ENCODE data around the gene PDSS2.
"Not testable (repeated sequence)": the region's sequence is repeated elsewhere in the genome, so short reads cannot be mapped to it uniquely, and the experiment has no call there.

PDSS2 gene

GRCh38 chr6:107318100-107318736 is 141.1 kb downstream of the PDSS2 start:
- no peak for DNase-seq

- DNase-seq: no peak
Observed at GRCh38 chr6:107315114-107315513, 144.2 kb downstream of the PDSS2 start.

- no peak for DNase-seq
Observed at GRCh38 chr6:107314531-107314939, 144.8 kb downstream of the PDSS2 start.

DNA sequence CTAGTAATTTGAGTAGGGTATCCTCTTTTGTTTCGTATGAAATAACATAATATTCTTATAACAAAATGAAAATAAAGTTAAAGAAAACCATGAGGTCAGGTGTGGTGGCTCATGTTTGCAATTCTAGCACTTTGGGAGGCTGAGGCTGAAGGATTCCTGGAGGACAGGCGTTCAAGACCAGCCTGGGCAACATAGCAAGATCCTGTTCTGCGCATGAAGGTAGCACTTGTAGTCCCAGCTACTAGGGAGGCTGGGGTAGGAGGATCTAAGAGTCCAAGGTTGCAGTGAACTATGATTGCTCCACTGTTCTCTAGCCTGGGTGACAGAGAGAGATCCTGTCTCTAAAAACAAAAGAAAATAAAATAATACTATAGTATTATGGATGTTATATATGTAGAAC is 145.6 kb downstream of the PDSS2 start:
- no peak for DNase-seq

DNA sequence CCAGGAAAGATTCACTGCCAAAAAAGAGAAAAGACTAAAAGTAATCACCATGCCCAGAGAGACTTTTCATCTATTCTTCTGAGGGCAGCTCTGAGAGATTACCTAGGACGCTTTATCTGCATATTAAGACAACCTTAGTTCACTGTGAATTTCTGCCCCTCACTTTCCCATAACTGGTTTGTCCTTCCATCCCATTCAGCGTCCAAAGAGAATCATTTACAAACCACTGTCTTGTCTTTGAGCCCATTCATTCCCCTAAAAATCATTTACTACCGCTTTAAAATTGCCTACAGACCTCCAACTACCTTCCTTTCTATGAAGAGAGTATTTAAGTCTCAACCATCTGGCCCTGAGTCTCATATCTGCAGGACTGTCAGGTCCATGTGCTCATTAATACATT is 149.0 kb downstream of the PDSS2 start:
- no peak for DNase-seq

DNA sequence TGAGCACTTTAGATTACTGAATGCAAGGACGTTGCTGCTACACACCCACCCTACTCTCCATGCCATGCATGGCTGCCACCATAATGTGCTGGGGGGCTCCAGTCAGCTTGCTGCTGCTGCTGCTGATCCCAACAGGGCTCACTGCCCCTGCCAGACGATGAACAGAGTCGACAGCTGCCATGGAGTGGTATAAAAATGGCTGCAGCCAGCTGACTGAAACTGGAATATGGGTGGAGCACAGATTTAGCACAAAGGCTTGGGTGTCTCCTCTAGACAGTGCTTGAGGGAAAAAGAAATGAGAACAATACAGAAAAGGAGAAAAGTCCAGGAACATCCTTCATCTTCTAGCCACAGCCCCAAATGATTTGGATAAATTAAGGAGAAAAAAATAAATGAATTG is 150.7 kb downstream of the PDSS2 start:
- DNase-seq: no peak

DNA sequence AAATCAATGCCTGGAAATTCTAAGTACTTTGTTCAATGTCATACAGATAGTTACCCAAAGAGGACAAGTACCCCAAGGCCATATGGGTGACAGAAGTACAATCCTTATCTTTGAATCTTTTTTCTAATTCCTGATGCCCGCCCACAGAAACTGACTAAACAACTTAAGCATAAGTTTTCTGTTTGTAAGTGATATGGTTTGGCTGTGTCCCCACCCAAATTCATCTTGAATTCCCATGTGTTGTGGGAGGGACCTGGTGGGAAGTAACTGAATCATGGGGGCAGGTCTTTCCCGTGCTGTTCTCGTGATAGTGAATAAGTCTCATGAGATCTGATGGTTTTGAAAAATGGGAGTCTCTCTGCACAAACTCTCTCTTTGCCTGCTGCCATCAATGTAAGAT is 153.4 kb downstream of the PDSS2 start:
- DNase-seq: not testable (repeated sequence)

- no peak for DNase-seq
Observed at GRCh38 chr6:107305391-107305790, 154.0 kb downstream of the PDSS2 start.

GRCh38 chr6:107304421-107305025 is 154.8 kb downstream of the PDSS2 start:
- no peak for DNase-seq

- DNase-seq: no peak
Observed at GRCh38 chr6:107293350-107293749, 166.0 kb downstream of the PDSS2 start.

- DNase-seq: no peak
Observed at GRCh38 chr6:107292715-107293271, 166.6 kb downstream of the PDSS2 start.

DNA sequence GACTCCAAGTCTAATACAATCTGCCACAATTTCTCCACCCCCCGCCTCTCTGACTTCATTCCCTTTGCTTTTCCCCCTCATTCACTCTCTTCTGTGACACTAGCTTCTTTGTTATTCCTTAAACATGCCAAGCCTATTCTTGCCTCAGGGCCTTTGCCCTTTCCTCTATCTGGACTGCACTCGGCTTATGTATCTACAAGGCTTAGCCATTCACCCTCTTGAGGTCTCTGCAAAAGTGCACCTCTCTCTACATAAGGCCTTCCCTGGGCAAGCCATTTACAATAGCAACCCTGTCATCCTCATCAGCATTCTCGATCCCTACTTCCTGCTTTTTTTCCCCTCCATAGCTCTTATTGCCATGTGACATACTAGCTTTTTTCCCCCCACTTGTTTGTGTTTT is 168.9 kb downstream of the PDSS2 start:
- no peak for DNase-seq

DNA sequence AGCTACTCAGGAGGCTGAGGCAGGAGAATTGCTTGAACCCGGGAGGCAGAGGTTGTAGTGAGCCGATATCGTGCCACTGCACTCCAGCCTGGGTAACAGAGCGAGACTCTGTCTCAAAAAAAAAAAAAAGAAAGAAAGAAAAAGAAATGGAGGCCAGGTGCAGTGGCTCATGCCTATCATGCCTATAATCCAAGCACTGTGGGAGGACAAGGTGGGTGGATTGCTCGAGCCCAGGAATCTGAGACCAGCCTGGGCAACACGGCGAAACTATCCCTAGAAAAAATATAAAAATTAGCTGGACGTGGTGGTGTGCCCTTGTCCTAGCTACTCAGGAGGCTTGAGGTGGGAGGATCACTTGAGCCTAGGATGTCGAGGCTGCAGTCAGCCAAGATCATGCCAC is 170.1 kb downstream of the PDSS2 start:
- not testable (repeated sequence) for DNase-seq

DNA sequence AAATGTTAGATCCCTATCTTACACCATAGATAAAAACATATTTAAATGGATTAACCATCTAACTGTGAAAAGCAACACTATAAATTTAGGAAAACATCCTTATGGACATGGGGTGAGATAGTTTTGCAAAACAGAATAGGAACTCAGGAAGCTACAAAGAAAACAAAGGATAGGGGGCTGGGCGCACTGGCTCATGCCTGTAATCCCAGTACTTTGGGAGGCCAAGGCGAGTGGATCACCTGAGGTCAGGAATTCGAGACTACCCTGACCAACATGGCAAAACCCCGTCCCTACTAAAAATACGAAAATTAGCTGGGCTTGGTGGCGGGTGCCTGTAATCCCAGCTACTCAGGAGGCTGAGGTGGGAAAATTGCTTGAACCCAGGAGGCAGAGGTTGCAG is 173.7 kb downstream of the PDSS2 start:
- DNase-seq: not testable (repeated sequence)

- DNase-seq: no peak
Observed at GRCh38 chr6:107284805-107285204, 174.6 kb downstream of the PDSS2 start.

DNA sequence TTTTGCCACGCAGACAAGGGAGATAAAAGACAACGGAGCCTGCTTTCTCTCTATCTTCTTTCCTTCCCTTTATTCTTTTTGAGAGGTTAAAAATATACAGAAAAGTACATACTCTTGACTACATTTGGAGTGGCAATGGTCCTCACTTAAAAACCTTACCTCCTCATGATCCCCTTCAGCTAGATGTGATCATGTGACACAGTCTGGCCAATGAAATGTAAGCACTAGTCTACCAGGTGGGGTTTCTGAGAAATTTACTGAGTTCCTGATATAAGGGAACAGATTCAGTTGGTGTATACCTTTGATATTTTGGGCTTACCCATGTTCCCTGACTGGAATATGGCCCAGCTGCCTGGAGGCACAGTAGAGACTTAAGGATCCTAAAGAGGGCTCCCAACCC is 178.6 kb downstream of the PDSS2 start:
- DNase-seq: no peak

DNA sequence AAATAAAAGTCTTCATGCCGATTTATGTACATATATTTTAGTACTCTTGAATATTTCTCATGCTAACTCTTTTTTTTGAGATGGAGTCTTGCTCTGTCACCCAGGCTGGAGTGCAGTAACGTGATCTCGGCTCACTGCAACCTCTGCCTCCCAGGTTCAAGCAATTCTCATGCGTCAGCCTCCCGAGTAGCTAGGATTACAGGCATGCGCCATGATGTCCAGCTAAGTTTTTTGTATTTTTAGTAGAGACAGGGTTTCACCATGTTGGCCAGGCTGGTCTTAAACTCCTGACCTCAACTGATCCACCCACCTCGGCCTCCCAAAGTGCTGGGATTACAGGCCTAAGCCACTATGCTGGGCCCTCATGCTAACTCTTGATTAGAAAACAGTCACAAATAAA is 179.4 kb downstream of the PDSS2 start:
- not testable (repeated sequence) for DNase-seq

GRCh38 chr6:107275330-107275865 is 184.0 kb downstream of the PDSS2 start:
- no peak for DNase-seq

DNA sequence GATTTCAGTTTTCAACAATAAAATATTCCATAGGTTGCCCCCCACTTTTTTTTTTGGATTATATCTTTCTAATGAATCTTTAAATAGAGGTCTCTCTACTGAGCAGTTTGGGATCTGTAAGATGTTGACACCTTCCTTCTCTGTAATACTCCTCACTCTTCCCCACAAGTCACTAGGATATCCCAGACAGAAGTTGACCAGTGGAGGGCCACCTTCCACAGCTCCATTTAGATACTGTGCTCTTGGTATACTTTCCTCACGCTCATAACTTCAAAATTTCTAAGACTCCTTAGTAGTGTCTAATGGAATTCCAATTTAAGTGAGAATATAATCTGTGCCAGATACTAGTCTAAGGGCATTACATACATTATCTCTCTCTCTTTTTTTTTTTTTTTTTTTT is 185.1 kb downstream of the PDSS2 start:
- DNase-seq: no peak

GRCh38 chr6:107272246-107272645 is 187.1 kb downstream of the PDSS2 start:
- no peak for DNase-seq

DNA sequence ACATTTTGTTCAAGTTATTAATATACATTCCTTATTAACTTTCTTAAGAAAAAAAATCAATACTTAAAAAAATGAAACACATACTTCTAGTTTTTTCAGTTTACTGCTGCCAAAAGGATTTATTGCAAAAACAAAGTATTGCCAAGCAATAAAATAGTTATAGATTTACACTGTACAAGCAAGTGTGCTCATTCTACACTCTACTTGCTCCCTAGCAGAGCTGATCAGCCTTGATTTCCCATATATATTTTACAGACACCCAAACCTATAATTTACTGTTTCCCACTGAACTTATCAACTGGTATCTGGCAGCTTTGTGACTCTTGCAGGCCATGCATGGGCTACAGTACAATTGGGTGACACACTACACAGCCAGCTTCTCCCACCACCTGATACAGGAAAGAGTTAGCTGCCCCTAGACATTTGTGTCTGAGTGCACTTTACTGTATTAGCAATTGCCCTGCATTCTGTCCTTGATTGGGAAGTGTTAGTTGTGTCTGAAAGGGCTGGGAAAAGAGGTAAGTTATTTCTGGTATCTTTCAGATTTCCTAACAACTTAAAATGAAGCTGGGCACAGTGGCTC is 188.1 kb downstream of the PDSS2 start:
- no peak for DNase-seq

GRCh38 chr6:107267634-107268033 is 191.7 kb downstream of the PDSS2 start:
- DNase-seq: no peak

DNA sequence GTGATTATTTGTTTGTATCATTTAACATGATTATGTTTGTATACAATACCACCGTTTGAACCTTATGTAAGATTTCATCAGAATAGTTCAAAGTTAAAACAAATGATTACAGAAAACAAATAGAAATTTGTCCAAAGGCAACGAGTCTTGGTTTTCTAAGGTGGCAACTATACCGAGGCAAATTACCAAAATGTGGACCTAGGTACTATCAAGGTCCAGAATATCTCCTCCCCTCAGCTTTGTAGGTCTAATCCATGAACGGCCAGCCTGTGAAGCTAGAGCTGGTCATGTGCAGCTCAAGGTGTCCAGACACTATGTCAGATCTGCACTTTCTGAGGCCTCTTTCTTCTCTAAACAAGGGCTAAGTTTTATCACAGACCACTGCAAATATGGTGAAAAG is 192.4 kb downstream of the PDSS2 start:
- no peak for DNase-seq

GRCh38 chr6:107266563-107266962 is 192.8 kb downstream of the PDSS2 start:
- DNase-seq: no peak

All from activated naive CD4-positive, alpha-beta T cell treated with anti-CD3 and anti-CD28 coated beads, Interleukin-2, amount 50 U/mL, for 16 hours (primary cell).